ENCODE data around the gene BGLAP. TPM values are rescaled to one million over a fixed set of nuclear protein-coding genes. Genes with fewer than 3 reads are reported as not detected.

BGLAP gene
- total RNA-seq: under 1 TPM in 2 of 4 donors, not detected in 2; 0.68 to 0.94 TPM

DNA sequence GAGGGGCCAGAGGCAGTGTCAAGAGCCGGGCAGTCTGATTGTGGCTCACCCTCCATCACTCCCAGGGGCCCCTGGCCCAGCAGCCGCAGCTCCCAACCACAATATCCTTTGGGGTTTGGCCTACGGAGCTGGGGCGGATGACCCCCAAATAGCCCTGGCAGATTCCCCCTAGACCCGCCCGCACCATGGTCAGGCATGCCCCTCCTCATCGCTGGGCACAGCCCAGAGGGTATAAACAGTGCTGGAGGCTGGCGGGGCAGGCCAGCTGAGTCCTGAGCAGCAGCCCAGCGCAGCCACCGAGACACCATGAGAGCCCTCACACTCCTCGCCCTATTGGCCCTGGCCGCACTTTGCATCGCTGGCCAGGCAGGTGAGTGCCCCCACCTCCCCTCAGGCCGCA, at the start of gene BGLAP:
TSS of gene BGLAP (plus strand) at position 259 of the 400 bp plus-strand sequence. CDS start at position 307, 48 bp downstream.
- TF ChIP-seq, protein P1, sequence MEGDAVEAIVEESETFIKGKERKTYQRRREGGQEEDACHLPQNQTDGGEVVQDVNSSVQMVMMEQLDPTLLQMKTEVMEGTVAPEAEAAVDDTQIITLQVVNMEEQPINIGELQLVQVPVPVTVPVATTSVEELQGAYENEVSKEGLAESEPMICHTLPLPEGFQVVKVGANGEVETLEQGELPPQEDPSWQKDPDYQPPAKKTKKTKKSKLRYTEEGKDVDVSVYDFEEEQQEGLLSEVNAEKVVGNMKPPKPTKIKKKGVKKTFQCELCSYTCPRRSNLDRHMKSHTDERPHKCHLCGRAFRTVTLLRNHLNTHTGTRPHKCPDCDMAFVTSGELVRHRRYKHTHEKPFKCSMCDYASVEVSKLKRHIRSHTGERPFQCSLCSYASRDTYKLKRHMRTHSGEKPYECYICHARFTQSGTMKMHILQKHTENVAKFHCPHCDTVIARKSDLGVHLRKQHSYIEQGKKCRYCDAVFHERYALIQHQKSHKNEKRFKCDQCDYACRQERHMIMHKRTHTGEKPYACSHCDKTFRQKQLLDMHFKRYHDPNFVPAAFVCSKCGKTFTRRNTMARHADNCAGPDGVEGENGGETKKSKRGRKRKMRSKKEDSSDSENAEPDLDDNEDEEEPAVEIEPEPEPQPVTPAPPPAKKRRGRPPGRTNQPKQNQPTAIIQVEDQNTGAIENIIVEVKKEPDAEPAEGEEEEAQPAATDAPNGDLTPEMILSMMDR (IDR thresholded peaks at IDR 0.05; ENCODE audit: low read depth): no peak

GRCh38 chr1:156193208-156193487, 48.8 kb upstream of the BGLAP start:
- TF ChIP-seq, protein P1 (IDR thresholded peaks at IDR 0.05; ENCODE audit: low read depth): no peak

- TF ChIP-seq, protein P1 (IDR thresholded peaks at IDR 0.05; ENCODE audit: low read depth): no peak
Measured at GRCh38 chr1:156193488-156194299, 48.3 kb upstream of the BGLAP start, which contains the start of gene SLC25A44. Gene SLC25A44, plus strand, starts transcription at chr1:156194104. Its CDS starts 5,744 bp downstream, at chr1:156199848.

GRCh38 chr1:156194300-156194652, 47.7 kb upstream of the BGLAP start:
- TF ChIP-seq, protein P1 (IDR thresholded peaks at IDR 0.05; ENCODE audit: low read depth): no peak

- TF ChIP-seq, protein P1 (IDR thresholded peaks at IDR 0.05; ENCODE audit: low read depth): no peak
Measured at GRCh38 chr1:156195853-156196252, 46.1 kb upstream of the BGLAP start.

DNA sequence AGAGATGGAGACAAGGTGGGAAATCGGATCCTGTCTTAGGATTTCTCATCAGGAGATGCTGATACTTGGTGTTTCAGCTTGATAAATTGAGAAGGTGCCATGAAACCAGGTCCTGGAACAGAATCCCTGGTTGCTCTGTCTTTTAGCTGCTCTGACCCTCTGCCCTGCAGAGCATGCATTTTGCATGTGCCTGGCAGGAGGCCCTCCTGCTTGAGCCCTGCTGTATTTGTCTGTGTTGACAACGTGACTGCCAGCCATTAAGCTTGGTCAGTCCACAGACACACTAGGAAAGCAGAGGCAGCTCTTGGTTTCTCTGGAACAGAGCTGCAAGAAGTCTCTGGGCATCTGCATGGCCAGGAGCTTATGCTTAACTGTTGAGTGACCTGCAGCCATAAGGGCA, 45.5 kb upstream of the BGLAP start:
- TF ChIP-seq, protein P1 (IDR thresholded peaks at IDR 0.05; ENCODE audit: low read depth): no peak

GRCh38 chr1:156198831-156199349, 43.1 kb upstream of the BGLAP start:
- TF ChIP-seq, protein P1 (IDR thresholded peaks at IDR 0.05; ENCODE audit: low read depth): no peak
